HepG2 (cell line): ENCODE measurements around the gene PPP1R12A. TPM values are rescaled to one million over a fixed set of nuclear protein-coding genes. Genes with fewer than 3 reads are reported as not detected.

ENCODE experiments used
- ATAC-seq: fragments of 200-7000 bp; cut with Tn5 transposase; 3 replicates; pipeline ENCODE4 v1.9.1; 2020; ENCODE audit warnings: mild to moderate bottlenecking, moderate library complexity
- BruUV-seq: library from RNA; stranded (reverse); fragments of 400-500 nt; replicated peaks from 2 replicates; lab custom pipeline; 2021; lab: Mats Ljungman, UMichigan
- CTCF ChIA-PET: fragments of 300-600 bp; formaldehyde crosslinking; extraction: SDS; loops from one replicate; lab custom pipeline; 2021; ENCODE audit warnings: low total read pairs, inconsistent platforms, low intra/inter-chr PET ratio; lab: Yijun Ruan, JAX
- POLR2A ChIA-PET: fragments of 350-600 bp; sonication (Branson Sonifier 250); formaldehyde crosslinking; loops from one replicate; lab custom pipeline; 2020; ENCODE audit warnings: antibody characterized with exemption, inconsistent platforms; lab: Yijun Ruan, JAX
- DNase-seq: peaks from one replicate; pipeline ENCODE4 v3.0.0-alpha.2; 2015; ENCODE audit warnings: low spot score
- FAIRE-seq: peaks from 3 replicates; lab custom pipeline; 2011; peaks lifted over from hg19 to GRCh38; lab: Jason Lieb, UNC
- H2AFZ ChIP-seq: one replicate; pipeline ENCODE4 v1.6.1; 2011; ENCODE audit warnings: low read length, inconsistent platforms
- H3K27ac ChIP-seq: fragments of 300-600 bp; 3 replicates; pipeline ENCODE4 v1.8.0; 2011; ENCODE audit warnings: mixed run types, mild to moderate bottlenecking, mixed read lengths, low read length, inconsistent platforms; ENCODE audit not compliant: insufficient read depth; ENCODE audit errors: extremely low read length
- H3K27me3 ChIP-seq, 2 experiments: fragments of 200-600 bp in 1 of 2; 2 replicates in 1 of 2; 3 replicates in 1 of 2; pipeline versions ENCODE4 v1.6.0 to v1.8.0; 2011; ENCODE audit warnings: low read length in 2 of 2, mild to moderate bottlenecking in 2 of 2, moderate library complexity in 2 of 2, inconsistent platforms in 1 of 2; ENCODE audit not compliant: insufficient read depth in 2 of 2, control insufficient read depth in 1 of 2
- H3K36me3 ChIP-seq, 2 experiments: fragments of 200-600 bp in 1 of 2; replicated peaks in 1 of 2; 2 replicates in 1 of 2; 3 replicates in 1 of 2; pipeline versions ENCODE4 v1.5.1 to v1.8.0; 2011; ENCODE audit warnings: low read length in 2 of 2, inconsistent platforms in 1 of 2; ENCODE audit not compliant: insufficient read depth in 2 of 2, control insufficient read depth in 1 of 2
- H3K4me1 ChIP-seq: 2 replicates; pipeline ENCODE4 v1.5.1; 2012; ENCODE audit warnings: low read length, inconsistent platforms; ENCODE audit not compliant: insufficient read depth
- H3K4me2 ChIP-seq: 2 replicates; pipeline ENCODE4 v1.6.0; 2011; ENCODE audit warnings: low read depth, low read length, inconsistent platforms
- H3K4me3 ChIP-seq, 3 experiments: fragments of 200-600 bp in 1 of 3; sonication (generic), shearing (Covaris generic) in 1 of 3; replicated peaks in 1 of 3; 2 replicates each; pipeline ENCODE4 v1.5.1; 2011 to 2016; ENCODE audit warnings: low read length in 3 of 3, inconsistent platforms in 2 of 3, low read depth in 2 of 3, mild to moderate bottlenecking in 2 of 3, control low read depth in 1 of 3, mixed read lengths in 1 of 3; ENCODE audit not compliant: insufficient read depth in 1 of 3
- H3K79me2 ChIP-seq: one replicate; pipeline ENCODE4 v1.6.1; 2011; ENCODE audit warnings: low read length, inconsistent platforms; ENCODE audit not compliant: insufficient read depth
- H3K9ac ChIP-seq: 2 replicates; pipeline ENCODE4 v1.6.0; 2011; ENCODE audit warnings: mild to moderate bottlenecking, low read depth, low read length, inconsistent platforms; ENCODE audit not compliant: insufficient read depth
- H3K9me3 ChIP-seq: 2 replicates; pipeline ENCODE4 v1.5.1; 2012; ENCODE audit warnings: mild to moderate bottlenecking, low read length
- H4K20me1 ChIP-seq: 2 replicates; pipeline ENCODE4 v1.6.0; 2011; ENCODE audit warnings: inconsistent platforms, mild to moderate bottlenecking, low read length, moderate library complexity; ENCODE audit not compliant: insufficient read depth
- CBX1 ChIP-seq: IDR thresholded peaks from one replicate; pipeline ENCODE4 v1.6.1; 2016; ENCODE audit warnings: antibody characterized with exemption, low read depth
- MED1 ChIP-seq: sonication (generic); formaldehyde crosslinking; IDR thresholded peaks from 2 replicates; pipeline ENCODE4 v1.4.0; 2020; ENCODE audit warnings: missing genetic modification reagents
- NCOR1 ChIP-seq: fragments of 200-600 bp; sonication (generic); IDR thresholded peaks from 2 replicates; pipeline ENCODE4 v1.7.0; 2017; ENCODE audit warnings: antibody characterized with exemption, low read length, borderline replicate concordance
- NFIB ChIP-seq: sonication (generic); formaldehyde crosslinking; IDR thresholded peaks from 2 replicates; pipeline ENCODE4 v1.9.0; 2021; ENCODE audit warnings: missing genetic modification reagents, mild to moderate bottlenecking, borderline replicate concordance
- SMAD1 ChIP-seq: sonication (generic); formaldehyde crosslinking; IDR thresholded peaks from 2 replicates; pipeline ENCODE4 v1.4.0; 2020; ENCODE audit warnings: missing genetic modification reagents, low read depth, mild to moderate bottlenecking, borderline replicate concordance
- SNAPC5 ChIP-seq: sonication (generic); formaldehyde crosslinking; IDR thresholded peaks from 2 replicates; pipeline ENCODE4 v1.8.1; 2023; ENCODE audit warnings: mild to moderate bottlenecking, missing genetic modification reagents, borderline replicate concordance
- ZKSCAN1 ChIP-seq: fragments of 150-350 bp; IDR thresholded peaks from 2 replicates; pipeline ENCODE4 v1.6.1; 2014; ENCODE audit warnings: low read length
- ZMYM2 ChIP-seq: sonication (generic); formaldehyde crosslinking; IDR thresholded peaks from 2 replicates; pipeline ENCODE4 v1.8.0; 2022; ENCODE audit warnings: mild to moderate bottlenecking, missing genetic modification reagents
- ZMYM4 ChIP-seq: sonication (generic); formaldehyde crosslinking; IDR thresholded peaks from 2 replicates; pipeline ENCODE4 v1.8.1; 2023; ENCODE audit warnings: mild to moderate bottlenecking, missing genetic modification reagents
- ZNF776 ChIP-seq: sonication (generic); formaldehyde crosslinking; IDR thresholded peaks from 2 replicates; pipeline ENCODE4 v1.4.0; 2020; ENCODE audit warnings: mild to moderate bottlenecking, missing genetic modification reagents
- WGBS: methylation state at CpG from one replicate; pipeline ENCODE4 v1.1.6; 2017; ENCODE audit warnings: low lambda C conversion rate; 5-methylcytosine and 5-hydroxymethylcytosine counted together
- in situ Hi-C: cut with HindIII; loops from 2 replicates; pipeline ENCODE4 v1.10.0; 2017; ENCODE audit warnings: low pct_unique_long_range_greater_than_20kb; ENCODE audit not compliant: extremely low pct_ligation_motif_present
- intact Hi-C: fragments of 100-400 bp; cut with micrococcal nuclease; formaldehyde crosslinking; loops from one replicate; pipeline ENCODE4 v1.10.0; 2022; ENCODE audit not compliant: unreplicated experiment
- polyA plus RNA-seq, 8 experiments: library from polyadenylated mRNA; depleted of rRNA in 3 of 8; stranded (reverse) in 7 of 8; unstranded in 1 of 8; fragments of >200 nt; fragmentation: Illumina TruSeq in 4 of 8; extraction: Trizol in 4 of 8; gene quantifications; 2 replicates each; pipeline versions ENCODE4 v1.2.1 to v1.2.3, GENCODE V29; 2011 to 2016; ENCODE audit warnings: low read depth in 4 of 8, missing spikeins in 1 of 8, mixed read lengths in 1 of 8; ENCODE audit not compliant: insufficient read depth in 1 of 8
- total RNA-seq, 5 experiments: library from RNA; depleted of rRNA; stranded (reverse); fragments of >200 nt; fragmentation: Illumina TruSeq; extraction: Trizol; gene quantifications; 2 replicates each; pipeline ENCODE4 v1.2.3, GENCODE V29; 2016; ENCODE audit warnings: low read depth in 1 of 5

The PPP1R12A gene
- total and polyA plus RNA-seq, 2 of the 13 experiments (the other 11 are each of a cell fraction or from before 2014, with no cell fraction given), result 23.8 to 50.0 TPM

- ChIA-PET CTCF (no interaction called here), POLR2A (no interaction called here)
- H3K27me3 ChIP-seq, result no peaks in the 10 kb centered on the region
- intact Hi-C loops (no loop called here), in situ Hi-C loops (no loop called here)
- WGBS, result 90% methylated on average over 2 of the region's 2 CpGs
- no peak overlapping the region for H3K9ac ChIP-seq
- no peak for ATAC-seq
- H2AFZ ChIP-seq, result no peak overlapping the region
- H4K20me1 ChIP-seq, result no peaks in the 10 kb centered on the region; the same call in 1 of the 2 replicates
- no peak for DNase-seq
- no peak overlapping the region for H3K27ac ChIP-seq
- no peak overlapping the region for H3K4me3 ChIP-seq
- H3K4me1 ChIP-seq, result peaks cover 9% of the 10 kb centered on the region; the same call in 1 of the 2 replicates
- no peaks in the 10 kb centered on the region for H3K9me3 ChIP-seq
- H3K4me2 ChIP-seq, result no peak overlapping the region
- no peaks in the 10 kb centered on the region for H3K79me2 ChIP-seq
- TF ChIP-seq MED1 (CRISPR knock-in tag) (no peak), ZMYM2 (no peak), NCOR1 (no peak), SNAPC5 (CRISPR knock-in tag) (no peak), NFIB (CRISPR knock-in tag) (no peak), CBX1 (no peak), ZNF776 (CRISPR knock-in tag) (no peak), ZMYM4 (no peak)
- no peak for FAIRE-seq
- BruUV-seq, result no TSS peak
- H3K36me3 ChIP-seq, result no peaks in the 10 kb centered on the region
Observed at GRCh38 chr12:79769860-79770485, 164.9 kb downstream of the PPP1R12A start.

- Histone ChIP-seq H3K9me3 (no peaks in the 10 kb centered on the region), H2AFZ (no peak overlapping the region), H3K4me1 (peaks cover 9% of the 10 kb centered on the region; the same call in 1 of the 2 replicates), H3K27me3 (no peaks in the 10 kb centered on the region), H3K36me3 (no peaks in the 10 kb centered on the region), H3K4me2 (no peak overlapping the region), H3K9ac (no peak overlapping the region), H3K27ac (no peak overlapping the region), H3K4me3 (no peak overlapping the region)
- BruUV-seq, result no TSS peak
- POLR2A ChIA-PET, result no interaction called here
- in situ Hi-C loops (no loop called here), intact Hi-C loops (no loop called here)
- ATAC-seq, result no peak
- CTCF ChIA-PET, result no interaction called here
- 73% methylated on average over 5 of the region's 5 CpGs for WGBS
- TF ChIP-seq SMAD1 (CRISPR knock-in tag) (no peak), ZKSCAN1 (peak; percentile 50; the same call in 1 of the 2 replicates)
- TF ChIP-seq, all 625 proteins: peak for 1
- no peak for DNase-seq
- FAIRE-seq, result no peak
- Histone ChIP-seq H4K20me1 (no peaks in the 10 kb centered on the region; the same call in 1 of the 2 replicates), H3K79me2 (no peaks in the 10 kb centered on the region)
Observed at GRCh38 chr12:79769189-79769859, 165.6 kb downstream of the PPP1R12A start.
